ENCODE results near the gene NSDHL.

Gene NSDHL

GRCh38 chrX:152896450-152896849 is 65.6 kb downstream of the NSDHL start:
- Histone ChIP-seq H2BK5ac (ENCODE audit: low read depth, low read length, poor library complexity) (no peak overlapping the region), H3K9ac (ENCODE audit: low read length) (no peak overlapping the region), H3K23ac (ENCODE audit: low read length) (no peak overlapping the region), H3K36me3 (ENCODE audit: control insufficient read depth in 1 of 2, insufficient read depth in 2 of 2, low read length in 2 of 2) (no peaks in the 10 kb centered on the region), H3K18ac (ENCODE audit: low read length) (no peak overlapping the region), H3K27ac (ENCODE audit: low read depth, low read length) (no peak overlapping the region), H3K4me1 (ENCODE audit: control insufficient read depth in 1 of 2, insufficient read depth in 2 of 2, low read length in 2 of 2) (peaks cover 11 to 13% of the 10 kb centered on the region in 2 experiments), H3K9me3 (ENCODE audit: insufficient read depth, low read depth, low read length) (no peaks in the 10 kb centered on the region), H2AFZ (ENCODE audit: insufficient read depth, low read length, poor library complexity) (no peak overlapping the region), H3K4me3 (ENCODE audit: low read depth, low read length) (no peak overlapping the region), H3K27me3 (ENCODE audit: insufficient read depth, low read length) (no peaks in the 10 kb centered on the region), H3K4ac (ENCODE audit: low read depth, low read length) (no peak overlapping the region), H2BK12ac (ENCODE audit: low read length) (peak overlapping the region; percentile 56), H4K12ac (ENCODE audit: low read depth, low read length) (no peak overlapping the region), H2BK120ac (ENCODE audit: insufficient read depth, low read length, poor library complexity) (no peak overlapping the region), H2AK5ac (ENCODE audit: low read length) (peak overlapping the region; percentile 43), H3K79me1 (ENCODE audit: low read length) (peaks cover 13% of the 10 kb centered on the region), H4K8ac (ENCODE audit: low read depth, low read length) (no peak overlapping the region), H3K79me2 (ENCODE audit: control insufficient read depth, insufficient read depth, low read length, poor library complexity) (peaks cover 1% of the 10 kb centered on the region), H4K91ac (ENCODE audit: low read depth, low read length) (peak overlapping the region; percentile 96), H3K14ac (ENCODE audit: low read length) (no peak overlapping the region), H3K4me2 (ENCODE audit: low read length) (no peak overlapping the region)
- DNase-seq: no peak
- no CpG with 5 or more reads among the region's 8 CpGs for WGBS (ENCODE audit: extremely low coverage, insufficient coverage, insufficient read length)

GRCh38 chrX:152897222-152898131 is 66.6 kb downstream of the NSDHL start, which contains the start of gene ZNF185:
TSS of gene ZNF185 (plus strand) at chrX:152898067. CDS start at chrX:152914490, 16,423 bp downstream.
- peak within 1 kb of the TSS; percentile 74 for H3K4me3 ChIP-seq (ENCODE audit: low read depth, low read length)
- H3K4me2 ChIP-seq (ENCODE audit: low read length): peak within 1 kb of the TSS; percentile 77
- peak within 1 kb of the TSS; percentile 72 for H3K4ac ChIP-seq (ENCODE audit: low read depth, low read length)
- H3K14ac ChIP-seq (ENCODE audit: low read length): peak within 1 kb of the TSS; percentile 88
- peak within 1 kb of the TSS; percentile 76 for H2AK5ac ChIP-seq (ENCODE audit: low read length)
- peak within 1 kb of the TSS; percentile 88 for H2BK120ac ChIP-seq (ENCODE audit: insufficient read depth, low read length, poor library complexity)
- no peak within 1 kb of the TSS for H3K23ac ChIP-seq (ENCODE audit: low read length)
- peaks cover 13% of the 10 kb centered on the region for H3K79me1 ChIP-seq (ENCODE audit: low read length)
- H3K36me3 ChIP-seq (ENCODE audit: control insufficient read depth in 1 of 2, insufficient read depth in 2 of 2, low read length in 2 of 2): no peaks in the 10 kb centered on the region
- peak within 1 kb of the TSS; percentile 96 for H4K91ac ChIP-seq (ENCODE audit: low read depth, low read length)
- peak within 1 kb of the TSS; percentile 80 for H2BK5ac ChIP-seq (ENCODE audit: low read depth, low read length, poor library complexity)
- no peaks in the 10 kb centered on the region for H3K9me3 ChIP-seq (ENCODE audit: insufficient read depth, low read depth, low read length)
- H3K18ac ChIP-seq (ENCODE audit: low read length): peak within 1 kb of the TSS; percentile 80
- H3K4me1 ChIP-seq (ENCODE audit: control insufficient read depth in 1 of 2, insufficient read depth in 2 of 2, low read length in 2 of 2): peaks cover 17 to 20% of the 10 kb centered on the region in 2 experiments
- peaks cover 1% of the 10 kb centered on the region for H3K79me2 ChIP-seq (ENCODE audit: control insufficient read depth, insufficient read depth, low read length, poor library complexity)
- peak within 1 kb of the TSS; percentile 61 for H2BK12ac ChIP-seq (ENCODE audit: low read length)
- DNase-seq: peak; percentile 21 to 52
- no CpG with 5 or more reads among the region's 64 CpGs for WGBS (ENCODE audit: extremely low coverage, insufficient coverage, insufficient read length)
- peak within 1 kb of the TSS; percentile 63 for H3K9ac ChIP-seq (ENCODE audit: low read length)
- H2AFZ ChIP-seq (ENCODE audit: insufficient read depth, low read length, poor library complexity): peak within 1 kb of the TSS; percentile 78
- H4K12ac ChIP-seq (ENCODE audit: low read depth, low read length): peak within 1 kb of the TSS; percentile 92
- H4K8ac ChIP-seq (ENCODE audit: low read depth, low read length): peak within 1 kb of the TSS; percentile 86
- H3K27ac ChIP-seq (ENCODE audit: low read depth, low read length): peak within 1 kb of the TSS; percentile 88
- H3K27me3 ChIP-seq (ENCODE audit: insufficient read depth, low read length): no peaks in the 10 kb centered on the region

- WGBS (ENCODE audit: extremely low coverage, insufficient coverage, insufficient read length): no CpG with 5 or more reads among the region's 10 CpGs
Observed at GRCh38 chrX:152898442-152898841, 67.6 kb downstream of the NSDHL start.

GRCh38 chrX:152899111-152899873 is 68.4 kb downstream of the NSDHL start:
- H3K9ac ChIP-seq (ENCODE audit: low read length): no peak overlapping the region
- no CpG with 5 or more reads among the region's 16 CpGs for WGBS (ENCODE audit: extremely low coverage, insufficient coverage, insufficient read length)

More at GRCh38 chrX:152898442-152898841, 67.6 kb downstream of the NSDHL start:
- Histone ChIP-seq H3K4ac (ENCODE audit: low read depth, low read length) (no peak overlapping the region), H3K9ac (ENCODE audit: low read length) (no peak overlapping the region), H3K36me3 (ENCODE audit: control insufficient read depth in 1 of 2, insufficient read depth in 2 of 2, low read length in 2 of 2) (no peaks in the 10 kb centered on the region), H3K9me3 (ENCODE audit: insufficient read depth, low read depth, low read length) (no peaks in the 10 kb centered on the region), H3K4me1 (ENCODE audit: control insufficient read depth in 1 of 2, insufficient read depth in 2 of 2, low read length in 2 of 2) (peaks cover 17 to 20% of the 10 kb centered on the region in 2 experiments), H3K27me3 (ENCODE audit: insufficient read depth, low read length) (no peaks in the 10 kb centered on the region), H3K79me1 (ENCODE audit: low read length) (peaks cover 13% of the 10 kb centered on the region), H2BK120ac (ENCODE audit: insufficient read depth, low read length, poor library complexity) (peak overlapping the region; percentile 36), H2BK12ac (ENCODE audit: low read length) (no peak overlapping the region), H3K79me2 (ENCODE audit: control insufficient read depth, insufficient read depth, low read length, poor library complexity) (peaks cover 1% of the 10 kb centered on the region), H3K27ac (ENCODE audit: low read depth, low read length) (no peak overlapping the region), H2AFZ (ENCODE audit: insufficient read depth, low read length, poor library complexity) (no peak overlapping the region), H3K14ac (ENCODE audit: low read length) (peak overlapping the region; percentile 53), H3K18ac (ENCODE audit: low read length) (peak overlapping the region; percentile 75), H3K23ac (ENCODE audit: low read length) (no peak overlapping the region), H3K4me2 (ENCODE audit: low read length) (peak overlapping the region; percentile 64), H2BK5ac (ENCODE audit: low read depth, low read length, poor library complexity) (peak overlapping the region; percentile 4), H4K12ac (ENCODE audit: low read depth, low read length) (no peak overlapping the region), H3K4me3 (ENCODE audit: low read depth, low read length) (peak overlapping the region; percentile 74), H2AK5ac (ENCODE audit: low read length) (no peak overlapping the region), H4K8ac (ENCODE audit: low read depth, low read length) (no peak overlapping the region), H4K91ac (ENCODE audit: low read depth, low read length) (peak overlapping the region; percentile 76)
- no peak for DNase-seq

More at GRCh38 chrX:152899111-152899873, 68.4 kb downstream of the NSDHL start:
- Histone ChIP-seq H3K79me2 (ENCODE audit: control insufficient read depth, insufficient read depth, low read length, poor library complexity) (peaks cover 1% of the 10 kb centered on the region), H2AK5ac (ENCODE audit: low read length) (no peak overlapping the region), H3K4me1 (ENCODE audit: control insufficient read depth in 1 of 2, insufficient read depth in 2 of 2, low read length in 2 of 2) (peaks cover 20% of the 10 kb centered on the region in 2 experiments), H4K12ac (ENCODE audit: low read depth, low read length) (no peak overlapping the region), H4K8ac (ENCODE audit: low read depth, low read length) (no peak overlapping the region), H2BK120ac (ENCODE audit: insufficient read depth, low read length, poor library complexity) (no peak overlapping the region), H3K23ac (ENCODE audit: low read length) (no peak overlapping the region), H3K36me3 (ENCODE audit: control insufficient read depth in 1 of 2, insufficient read depth in 2 of 2, low read length in 2 of 2) (no peaks in the 10 kb centered on the region), H3K18ac (ENCODE audit: low read length) (no peak overlapping the region), H2AFZ (ENCODE audit: insufficient read depth, low read length, poor library complexity) (no peak overlapping the region), H2BK5ac (ENCODE audit: low read depth, low read length, poor library complexity) (no peak overlapping the region), H4K91ac (ENCODE audit: low read depth, low read length) (no peak overlapping the region), H3K27ac (ENCODE audit: low read depth, low read length) (no peak overlapping the region), H3K27me3 (ENCODE audit: insufficient read depth, low read length) (no peaks in the 10 kb centered on the region), H3K4me2 (ENCODE audit: low read length) (peak overlapping the region; percentile 64), H3K4ac (ENCODE audit: low read depth, low read length) (no peak overlapping the region), H3K4me3 (ENCODE audit: low read depth, low read length) (no peak overlapping the region), H3K9me3 (ENCODE audit: insufficient read depth, low read depth, low read length) (no peaks in the 10 kb centered on the region), H2BK12ac (ENCODE audit: low read length) (no peak overlapping the region), H3K14ac (ENCODE audit: low read length) (no peak overlapping the region), H3K79me1 (ENCODE audit: low read length) (peaks cover 13% of the 10 kb centered on the region)
- DNase-seq: no peak
